ENCODE measurements around the gene SPRED3. TPM values are rescaled to one million over a fixed set of nuclear protein-coding genes. Genes with fewer than 3 reads are reported as not detected.

The SPRED3 gene
- total RNA-seq, 1 donor from 2014 or later = 0.62 TPM

GRCh38 chr19:38433268-38433733 lies 44.8 kb downstream of the SPRED3 start, which contains the start of gene RYR1:
Gene RYR1, plus strand, starts transcription at chr19:38433691. Its CDS starts 139 bp downstream, at chr19:38433830.
- H3K4me1 ChIP-seq = no peaks in the 10 kb centered on the region
- no peaks in the 10 kb centered on the region for H3K9me3 ChIP-seq
- peak; percentile 74 to 85 for ATAC-seq
- no peak for TF ChIP-seq CTCF (IDR thresholded peaks at IDR 0.05)
- no peak within 1 kb of the TSS for H3K27ac ChIP-seq
- no peaks in the 10 kb centered on the region for H3K36me3 ChIP-seq
- peak within 1 kb of the TSS; percentile 8 for H3K4me3 ChIP-seq
- peak; percentile 79 for DNase-seq
- H3K27me3 ChIP-seq (ENCODE audit: low read depth) = peaks cover 36% of the 10 kb centered on the region
- intact Hi-C loops (cut with DNase I) = no loop called here

GRCh38 chr19:38434549-38435051 lies 46.1 kb downstream of the SPRED3 start:
- Histone ChIP-seq H3K27me3 (ENCODE audit: low read depth) (peaks cover 36% of the 10 kb centered on the region), H3K27ac (no peak overlapping the region), H3K4me3 (no peak overlapping the region), H3K4me1 (no peaks in the 10 kb centered on the region), H3K9me3 (no peaks in the 10 kb centered on the region), H3K36me3 (no peaks in the 10 kb centered on the region)
- DNase-seq (no peak), ATAC-seq (no peak)
- TF ChIP-seq CTCF (IDR thresholded peaks at IDR 0.05) = no peak
- intact Hi-C loops (cut with DNase I) = no loop called here

- Histone ChIP-seq H3K4me1 (no peaks in the 10 kb centered on the region), H3K9me3 (no peaks in the 10 kb centered on the region), H3K4me3 (no peak overlapping the region), H3K27ac (no peak overlapping the region), H3K27me3 (ENCODE audit: low read depth) (peaks cover 32% of the 10 kb centered on the region), H3K36me3 (no peaks in the 10 kb centered on the region)
- no peak for DNase-seq
- TF ChIP-seq CTCF (IDR thresholded peaks at IDR 0.05) = no peak
- ATAC-seq = no peak
- intact Hi-C loops (cut with DNase I) = no loop called here
Observed at GRCh38 chr19:38437295-38437694, 48.8 kb downstream of the SPRED3 start.

GRCh38 chr19:38437917-38438316 lies 49.4 kb downstream of the SPRED3 start:
- no peak overlapping the region for H3K4me3 ChIP-seq
- no peak for DNase-seq
- no peak for ATAC-seq
- no peak for TF ChIP-seq CTCF (IDR thresholded peaks at IDR 0.05)
- no peaks in the 10 kb centered on the region for H3K4me1 ChIP-seq
- no peaks in the 10 kb centered on the region for H3K36me3 ChIP-seq
- H3K27ac ChIP-seq = no peak overlapping the region
- intact Hi-C loops (cut with DNase I) = no loop called here
- no peaks in the 10 kb centered on the region for H3K9me3 ChIP-seq
- H3K27me3 ChIP-seq (ENCODE audit: low read depth) = peaks cover 36% of the 10 kb centered on the region

- Histone ChIP-seq H3K4me1 (no peaks in the 10 kb centered on the region), H3K4me3 (no peak overlapping the region), H3K36me3 (no peaks in the 10 kb centered on the region), H3K9me3 (no peaks in the 10 kb centered on the region), H3K27ac (no peak overlapping the region), H3K27me3 (ENCODE audit: low read depth) (peaks cover 12% of the 10 kb centered on the region)
- no peak for DNase-seq
- no peak for ATAC-seq
- intact Hi-C loops (cut with DNase I) = no loop called here
- no peak for TF ChIP-seq CTCF (IDR thresholded peaks at IDR 0.05)
Observed at GRCh38 chr19:38440592-38440991, 52.1 kb downstream of the SPRED3 start.
